ENCODE results near the gene NPPA.
"Not testable (repeated sequence)": the region's sequence is repeated elsewhere in the genome, so short reads cannot be mapped to it uniquely, and the experiment has no call there.

The NPPA gene

DNA sequence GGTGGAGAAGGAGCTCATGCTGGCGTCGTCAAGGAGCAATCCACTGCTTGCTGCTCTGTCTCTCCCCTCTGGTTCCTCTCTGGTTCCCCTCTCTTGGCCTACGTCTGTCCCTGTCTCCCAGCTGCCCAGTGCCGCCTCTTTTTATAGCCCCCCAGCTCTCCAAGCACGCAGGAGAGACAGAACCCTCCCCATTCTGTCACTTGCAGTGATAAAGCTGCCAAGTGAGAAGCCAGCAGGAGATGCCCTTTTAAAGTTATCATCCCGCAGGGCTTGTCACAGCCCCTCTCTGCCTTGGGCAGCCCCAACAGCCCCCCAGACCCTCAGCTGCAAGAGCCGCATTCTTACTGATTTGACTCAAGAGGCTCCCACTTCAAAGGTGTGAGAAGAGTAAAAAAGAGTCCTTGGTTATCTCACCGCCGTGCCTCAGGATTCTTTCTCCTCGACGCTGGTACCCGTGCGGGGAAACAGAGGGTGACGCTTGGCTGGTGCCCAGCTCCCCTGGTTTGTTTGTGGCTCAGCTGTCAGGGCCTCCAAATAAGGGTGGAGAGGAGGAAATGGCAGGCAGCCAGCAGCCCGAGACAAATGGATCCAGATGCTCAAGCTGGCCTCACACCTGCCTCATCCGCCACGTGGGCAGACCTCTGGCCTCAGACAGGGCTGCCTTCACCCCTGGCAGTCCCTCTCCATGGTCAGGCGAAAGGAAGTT, at the start of gene NPPA:
Gene NPPA (minus strand): TSS at position 117 of the 706 bp plus-strand sequence. CDS start 99 bp downstream, at position 18.
- peaks cover 6% of the 10 kb centered on the region for H3K27me3 Mint-ChIP-seq (ENCODE audit: low read depth)
- no peak for DNase-seq (ENCODE audit: low spot score)
- no peaks in the 10 kb centered on the region for H3K4me1 Mint-ChIP-seq (ENCODE audit: low read depth)
- H3K27ac Mint-ChIP-seq: no peak within 1 kb of the TSS
- peaks cover 11% of the 10 kb centered on the region for H3K36me3 Mint-ChIP-seq (ENCODE audit: low read depth)
- H3K9me3 Mint-ChIP-seq: no peaks in the 10 kb centered on the region
- H3K4me3 Mint-ChIP-seq: no peak within 1 kb of the TSS

DNA sequence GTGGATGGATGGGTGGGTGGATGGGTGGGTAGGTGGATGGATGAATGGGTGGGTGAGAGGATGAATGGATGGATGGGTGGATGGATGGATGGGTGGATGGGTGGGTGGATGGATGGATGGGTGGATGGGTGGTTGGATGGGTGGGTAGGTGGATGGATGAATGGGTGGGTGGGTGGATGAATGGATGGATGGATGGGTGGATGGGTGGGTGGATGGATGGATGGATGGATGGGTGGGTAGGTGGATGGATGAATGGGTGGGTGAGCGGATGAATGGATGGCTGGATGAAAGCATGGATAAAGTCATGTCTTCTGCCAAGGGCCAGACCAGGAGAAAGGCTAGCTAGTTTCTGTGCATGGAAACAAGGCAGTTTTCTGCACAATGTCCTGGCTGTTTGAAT, 46.9 kb upstream of the NPPA start:
- H3K4me1 Mint-ChIP-seq (ENCODE audit: low read depth); H3K9me3 Mint-ChIP-seq: not testable (repeated sequence)

DNA sequence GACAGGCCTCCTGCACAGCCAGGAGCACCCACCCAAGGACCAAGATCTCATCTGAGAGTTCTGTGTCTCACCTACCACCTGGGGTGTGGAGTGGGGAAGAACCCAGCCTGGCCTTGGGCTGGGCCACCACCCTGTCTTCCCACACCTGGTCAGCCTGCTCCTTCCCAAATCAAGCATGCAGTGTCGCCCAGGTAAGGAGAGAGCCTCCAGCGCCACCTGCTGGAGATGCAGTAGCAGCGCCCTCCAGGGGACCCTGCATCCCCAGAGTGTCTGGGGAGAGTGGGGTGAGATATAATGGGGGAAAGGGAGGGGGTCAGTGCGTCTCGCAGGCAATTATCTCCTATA, 46.3 kb upstream of the NPPA start:
- Mint-ChIP-seq H3K27me3 (ENCODE audit: low read depth) (peaks cover 25% of the 10 kb centered on the region), H3K9me3 (no peaks in the 10 kb centered on the region), H3K36me3 (ENCODE audit: low read depth) (no peaks in the 10 kb centered on the region), H3K4me1 (ENCODE audit: low read depth) (no peaks in the 10 kb centered on the region), H3K27ac (no peak overlapping the region), H3K4me3 (no peak overlapping the region)
- DNase-seq (ENCODE audit: low spot score): peak; percentile 43

More for the DNA sequence above, 46.9 kb upstream of the NPPA start:
- not testable (repeated sequence) for H3K4me3 Mint-ChIP-seq; DNase-seq (ENCODE audit: low spot score); H3K27ac Mint-ChIP-seq; H3K36me3 Mint-ChIP-seq (ENCODE audit: low read depth)
- H3K27me3 Mint-ChIP-seq (ENCODE audit: low read depth): peaks cover 31% of the 10 kb centered on the region

DNA sequence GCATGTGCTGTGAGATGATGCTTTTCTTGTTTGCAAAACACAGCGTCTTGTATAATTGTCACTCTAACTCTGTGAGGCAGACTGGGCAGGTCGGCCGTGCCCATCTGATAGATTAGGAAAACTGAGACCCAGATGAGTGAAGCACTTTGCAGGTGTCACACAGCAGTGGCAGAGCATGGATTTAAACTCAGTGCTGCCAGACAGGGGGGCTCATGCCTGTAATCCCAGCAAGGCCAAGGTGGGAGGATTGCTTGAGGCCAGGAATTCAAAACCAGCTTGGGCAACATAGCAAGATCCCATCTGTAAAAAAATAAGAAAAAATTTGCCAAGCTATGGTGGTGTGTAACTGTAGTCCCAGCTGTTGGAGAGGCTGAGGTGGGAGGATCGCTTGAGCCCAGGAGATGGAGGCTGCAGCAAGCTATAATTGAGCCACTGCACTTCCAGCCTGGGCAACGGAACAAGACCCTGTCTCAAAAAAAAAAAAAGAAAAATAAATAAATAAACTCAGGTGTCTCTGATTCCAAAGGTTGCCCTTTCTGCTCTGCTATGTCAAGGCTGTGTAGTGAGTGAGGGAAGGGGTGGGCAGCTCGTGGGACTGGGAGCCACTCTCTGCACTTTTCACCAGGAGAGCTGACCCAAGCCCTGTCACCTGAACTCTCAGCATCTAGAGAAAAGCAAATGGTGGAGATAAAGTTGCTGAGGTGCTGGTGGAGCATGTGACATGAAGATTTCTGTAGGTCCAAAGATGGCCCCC, 44.0 kb upstream of the NPPA start:
- H3K4me1 Mint-ChIP-seq (ENCODE audit: low read depth): no peaks in the 10 kb centered on the region
- DNase-seq (ENCODE audit: low spot score): no peak
- H3K27me3 Mint-ChIP-seq (ENCODE audit: low read depth): peaks cover 11% of the 10 kb centered on the region
- no peaks in the 10 kb centered on the region for H3K9me3 Mint-ChIP-seq
- no peak overlapping the region for H3K4me3 Mint-ChIP-seq
- no peak overlapping the region for H3K27ac Mint-ChIP-seq
- no peaks in the 10 kb centered on the region for H3K36me3 Mint-ChIP-seq (ENCODE audit: low read depth)

DNA sequence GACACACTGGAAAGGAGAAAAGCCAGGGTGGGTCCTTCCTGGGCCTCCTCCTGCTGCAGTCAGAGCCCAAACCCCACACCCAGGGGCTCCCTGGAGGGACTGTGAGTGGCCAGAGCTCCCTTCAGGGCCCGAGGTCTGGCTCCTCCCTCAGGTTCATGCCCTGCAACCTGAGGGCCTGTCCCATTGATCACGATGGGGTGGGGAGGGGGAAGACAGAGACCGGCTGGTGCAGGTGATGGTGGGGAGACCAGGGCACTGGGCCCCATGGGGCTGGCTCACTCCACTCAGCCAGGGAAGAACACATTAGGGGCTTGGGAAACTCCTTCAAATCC, 41.3 kb upstream of the NPPA start:
- H3K27me3 Mint-ChIP-seq (ENCODE audit: low read depth): peaks cover 2% of the 10 kb centered on the region
- H3K27ac Mint-ChIP-seq: no peak overlapping the region
- no peak for DNase-seq (ENCODE audit: low spot score)
- no peaks in the 10 kb centered on the region for H3K36me3 Mint-ChIP-seq (ENCODE audit: low read depth)
- H3K4me3 Mint-ChIP-seq: no peak overlapping the region
- no peaks in the 10 kb centered on the region for H3K9me3 Mint-ChIP-seq
- H3K4me1 Mint-ChIP-seq (ENCODE audit: low read depth): no peaks in the 10 kb centered on the region

DNA sequence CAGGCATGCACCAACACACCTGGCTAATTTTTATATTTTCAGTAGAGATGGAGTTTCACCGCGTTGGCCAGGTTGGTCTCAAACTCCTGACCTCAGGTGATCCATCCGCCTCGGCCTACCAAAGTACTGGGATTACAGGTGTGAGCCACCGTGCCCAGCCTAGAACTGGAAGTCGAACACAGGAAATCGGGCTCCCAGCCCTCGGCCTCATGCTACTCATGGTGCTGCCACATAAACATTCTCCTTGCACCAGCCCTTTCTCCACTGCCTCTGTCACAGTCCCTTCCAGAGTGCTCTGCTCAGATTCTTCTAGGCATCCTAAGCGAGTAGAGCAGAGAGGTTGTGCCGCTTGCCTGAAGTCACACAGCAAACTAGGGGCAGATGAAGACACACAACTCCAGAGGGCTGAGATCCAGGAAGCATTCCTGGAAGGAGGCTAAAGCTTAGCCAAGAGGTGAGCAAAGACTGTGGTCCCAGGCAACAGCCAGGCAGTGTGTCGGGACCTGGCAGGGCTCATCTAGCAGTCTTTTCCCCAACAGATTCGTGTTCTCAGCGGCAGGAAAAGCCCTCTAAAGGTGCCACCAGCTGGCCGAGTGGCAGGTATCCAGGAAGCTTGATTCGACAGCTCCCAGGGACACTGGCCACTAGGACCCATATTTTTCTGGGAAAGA, 40.8 kb upstream of the NPPA start:
- Mint-ChIP-seq H3K27me3 (ENCODE audit: low read depth) (peaks cover 2% of the 10 kb centered on the region), H3K4me3 (no peak overlapping the region), H3K27ac (no peak overlapping the region), H3K36me3 (ENCODE audit: low read depth) (no peaks in the 10 kb centered on the region), H3K9me3 (no peaks in the 10 kb centered on the region), H3K4me1 (ENCODE audit: low read depth) (no peaks in the 10 kb centered on the region)
- DNase-seq (ENCODE audit: low spot score): no peak

DNA sequence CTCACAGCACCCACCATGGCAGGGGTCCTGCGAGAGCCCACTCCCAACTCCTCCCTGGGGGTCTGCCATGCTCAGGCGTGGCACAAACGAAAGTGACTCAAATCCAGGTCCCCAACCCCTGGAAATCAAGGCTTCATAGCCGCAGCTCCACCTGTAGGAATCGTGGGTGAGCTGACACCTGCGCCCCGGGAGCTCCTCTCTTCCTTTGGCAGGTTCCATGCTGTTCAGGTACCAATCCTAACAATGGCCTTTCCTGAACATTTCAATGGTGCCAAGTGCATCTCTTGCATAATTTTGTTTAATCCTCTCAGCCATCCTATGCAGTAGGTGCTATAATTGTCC, 40.1 kb upstream of the NPPA start:
- Mint-ChIP-seq H3K27ac (no peak overlapping the region), H3K4me3 (no peak overlapping the region), H3K27me3 (ENCODE audit: low read depth) (peaks cover 2% of the 10 kb centered on the region), H3K36me3 (ENCODE audit: low read depth) (no peaks in the 10 kb centered on the region), H3K4me1 (ENCODE audit: low read depth) (no peaks in the 10 kb centered on the region), H3K9me3 (no peaks in the 10 kb centered on the region)
- no peak for DNase-seq (ENCODE audit: low spot score)

DNA sequence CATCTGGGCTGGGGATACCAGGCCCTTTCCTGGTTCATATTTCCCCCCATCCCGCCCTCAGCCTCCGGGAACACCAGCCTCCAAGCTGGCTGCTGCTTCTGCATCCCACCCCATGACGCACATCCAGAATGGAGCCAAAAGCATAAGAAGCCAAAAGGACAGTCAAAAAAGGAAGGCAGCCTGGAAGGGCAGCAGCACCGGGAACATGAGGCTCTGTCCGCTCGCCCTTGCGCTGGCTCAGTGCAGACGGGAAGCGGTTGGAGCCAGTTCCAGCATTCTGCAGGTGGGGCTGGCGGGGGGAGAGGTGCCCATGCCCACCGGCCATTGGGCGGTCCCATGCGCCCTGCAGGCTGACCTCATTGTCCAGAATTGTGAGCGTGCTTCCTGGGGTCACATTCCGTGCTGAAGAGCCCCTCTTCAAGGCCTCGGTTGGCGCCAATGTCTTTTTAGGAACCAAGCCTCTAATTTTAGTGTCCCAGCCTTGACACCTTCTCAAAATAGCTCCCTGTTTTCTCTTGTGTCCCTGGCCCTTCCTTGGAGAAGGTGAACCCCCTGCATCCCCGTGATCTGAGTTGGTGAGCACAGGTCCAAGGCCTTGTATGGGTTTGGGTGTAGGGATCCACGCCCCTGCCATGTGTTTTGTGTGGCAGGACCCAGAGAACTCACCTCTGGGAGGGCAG, 39.5 kb upstream of the NPPA start:
- no peak overlapping the region for H3K4me3 Mint-ChIP-seq
- no peaks in the 10 kb centered on the region for H3K4me1 Mint-ChIP-seq (ENCODE audit: low read depth)
- H3K36me3 Mint-ChIP-seq (ENCODE audit: low read depth): no peaks in the 10 kb centered on the region
- H3K27ac Mint-ChIP-seq: no peak overlapping the region
- H3K9me3 Mint-ChIP-seq: no peaks in the 10 kb centered on the region
- H3K27me3 Mint-ChIP-seq (ENCODE audit: low read depth): peaks cover 2% of the 10 kb centered on the region
- DNase-seq (ENCODE audit: low spot score): no peak

DNA sequence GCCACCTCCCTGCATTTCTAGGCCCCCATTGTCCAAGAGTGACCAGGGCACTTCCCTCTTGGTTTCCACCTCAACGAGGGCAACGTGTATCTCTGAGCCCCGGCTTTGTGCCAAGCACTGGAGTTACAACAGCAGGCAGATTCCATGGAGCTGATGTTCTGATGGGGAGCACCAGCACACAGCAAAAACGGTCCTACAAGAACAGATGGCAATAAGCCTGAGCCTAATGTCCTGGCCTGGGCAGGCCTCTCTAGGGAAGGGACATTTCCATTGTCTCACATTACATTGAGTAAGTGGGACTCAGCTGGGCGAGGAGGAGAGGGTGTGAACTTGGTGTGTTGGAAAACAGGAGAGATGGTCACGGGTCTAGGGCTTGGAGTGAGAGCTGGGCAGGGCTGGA, 38.3 kb upstream of the NPPA start:
- no peak overlapping the region for H3K4me3 Mint-ChIP-seq
- H3K4me1 Mint-ChIP-seq (ENCODE audit: low read depth): no peaks in the 10 kb centered on the region
- H3K27ac Mint-ChIP-seq: no peak overlapping the region
- no peak for DNase-seq (ENCODE audit: low spot score)
- no peaks in the 10 kb centered on the region for H3K36me3 Mint-ChIP-seq (ENCODE audit: low read depth)
- no peaks in the 10 kb centered on the region for H3K9me3 Mint-ChIP-seq
- H3K27me3 Mint-ChIP-seq (ENCODE audit: low read depth): peaks cover 2% of the 10 kb centered on the region

DNA sequence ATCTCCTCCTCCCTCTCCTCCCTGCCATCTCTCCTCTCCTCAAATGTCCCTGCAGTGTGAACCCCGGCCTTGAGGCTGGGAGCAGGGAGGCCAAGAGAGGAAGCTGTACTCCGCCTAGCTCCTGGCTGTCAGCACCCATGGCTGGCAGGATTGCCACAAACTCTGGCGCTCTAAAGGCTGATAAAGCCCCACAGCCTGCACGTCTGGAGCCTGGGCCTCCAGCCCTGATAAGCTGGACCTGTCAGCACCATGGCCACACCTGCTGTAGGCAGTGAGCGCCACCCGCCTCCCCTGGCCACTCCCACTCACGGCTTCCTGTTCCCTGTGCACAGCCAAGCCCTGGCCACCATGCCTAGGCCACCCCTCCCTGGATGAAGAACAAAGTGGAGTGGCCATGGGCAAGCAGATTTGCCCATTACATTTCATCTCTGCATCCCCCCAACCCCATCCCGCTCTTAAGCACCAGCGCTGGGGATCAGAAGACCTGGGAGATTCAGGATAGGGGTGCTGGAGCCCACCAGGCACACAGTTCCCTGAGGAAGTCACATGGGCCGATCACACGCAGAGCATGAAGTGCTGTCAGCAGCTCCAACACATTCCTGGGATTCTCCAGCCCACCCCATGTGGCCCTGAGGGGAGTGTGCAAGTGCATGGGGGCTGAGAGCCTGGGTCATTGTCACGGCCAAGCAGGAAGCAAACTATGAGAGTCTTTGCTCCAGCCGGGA, 35.4 kb upstream of the NPPA start:
- Mint-ChIP-seq H3K36me3 (ENCODE audit: low read depth) (no peaks in the 10 kb centered on the region), H3K4me1 (ENCODE audit: low read depth) (no peaks in the 10 kb centered on the region), H3K27ac (no peak overlapping the region), H3K4me3 (no peak overlapping the region), H3K27me3 (ENCODE audit: low read depth) (no peaks in the 10 kb centered on the region), H3K9me3 (no peaks in the 10 kb centered on the region)
- no peak for DNase-seq (ENCODE audit: low spot score)

DNA sequence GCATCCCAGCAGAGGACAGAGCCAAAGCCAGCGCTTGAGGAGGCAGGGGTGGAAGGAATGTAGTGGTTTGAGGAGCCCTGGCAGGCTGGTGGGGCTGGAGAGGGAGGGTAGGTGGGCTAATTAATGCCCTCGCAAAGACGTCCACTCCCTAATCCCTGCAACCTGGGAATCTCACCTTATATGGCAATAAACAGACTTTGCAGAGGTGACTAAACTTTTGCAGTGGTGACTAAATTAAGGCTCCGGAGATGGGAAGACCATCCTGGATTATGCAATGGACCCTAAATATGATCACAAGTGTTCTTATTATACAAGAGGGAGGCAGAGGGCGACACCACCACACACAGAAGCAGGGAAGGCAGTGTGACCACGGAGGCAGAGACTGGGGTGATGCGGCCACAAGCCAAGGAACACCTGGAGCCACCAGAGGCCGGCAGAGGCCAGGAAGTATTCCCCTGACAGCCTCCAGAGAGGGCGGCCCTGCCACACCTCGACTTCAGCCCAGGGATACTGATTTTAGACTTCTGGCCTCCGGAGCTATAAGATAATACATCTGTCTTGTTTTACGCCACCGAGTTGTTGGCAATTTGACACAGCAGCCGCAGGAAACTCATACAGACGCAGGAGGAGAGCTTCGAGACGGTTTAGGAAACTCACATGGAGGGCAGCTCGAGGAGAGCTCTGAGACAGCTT, 34.3 kb upstream of the NPPA start:
- no peak for DNase-seq (ENCODE audit: low spot score)
- Mint-ChIP-seq H3K9me3 (no peaks in the 10 kb centered on the region), H3K27me3 (ENCODE audit: low read depth) (no peaks in the 10 kb centered on the region), H3K4me3 (no peak overlapping the region), H3K4me1 (ENCODE audit: low read depth) (no peaks in the 10 kb centered on the region), H3K36me3 (ENCODE audit: low read depth) (no peaks in the 10 kb centered on the region), H3K27ac (no peak overlapping the region)

DNA sequence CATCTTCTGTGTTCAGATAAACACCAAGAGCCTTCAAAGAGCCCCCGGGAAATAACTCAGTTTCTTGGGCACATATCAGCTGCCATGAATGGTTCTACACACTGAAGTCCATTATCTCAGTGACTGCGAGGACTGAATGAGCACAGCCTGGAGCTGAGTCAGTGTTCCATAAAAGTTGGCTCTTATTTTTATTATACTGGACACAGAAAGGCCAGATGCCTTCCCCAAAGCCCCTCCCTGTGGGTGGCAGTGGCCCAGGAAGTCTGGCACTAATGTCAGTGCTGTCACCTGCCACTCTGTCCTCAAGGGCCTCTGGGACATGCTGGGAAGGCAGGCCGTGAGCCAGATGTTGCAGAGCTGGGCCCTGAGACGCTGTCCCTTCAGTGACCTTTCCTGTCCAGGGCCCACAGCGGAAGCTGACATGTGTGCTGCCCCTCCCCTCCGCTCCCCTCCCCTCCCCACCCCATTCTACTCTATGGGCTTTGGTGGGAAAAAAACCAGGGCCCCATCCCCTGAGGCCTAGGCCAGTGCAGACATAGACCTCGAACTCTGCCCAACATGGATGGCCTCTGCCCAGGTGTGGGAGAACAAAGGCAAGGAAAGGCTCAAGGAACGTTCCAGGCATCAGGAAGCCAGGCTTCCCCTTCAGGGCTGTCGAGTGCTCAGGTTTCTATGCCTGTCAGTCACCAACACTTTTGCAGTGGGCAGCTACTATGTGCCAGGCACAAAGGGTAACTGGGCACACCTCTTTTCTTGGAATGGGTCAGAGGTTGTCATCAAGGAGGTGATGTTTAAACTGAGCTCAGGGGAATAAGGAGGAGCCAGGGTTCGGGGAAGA, 33.5 kb upstream of the NPPA start:
- H3K4me3 Mint-ChIP-seq: no peak overlapping the region
- no peaks in the 10 kb centered on the region for H3K4me1 Mint-ChIP-seq (ENCODE audit: low read depth)
- no peaks in the 10 kb centered on the region for H3K27me3 Mint-ChIP-seq (ENCODE audit: low read depth)
- H3K27ac Mint-ChIP-seq: no peak overlapping the region
- no peaks in the 10 kb centered on the region for H3K36me3 Mint-ChIP-seq (ENCODE audit: low read depth)
- no peak for DNase-seq (ENCODE audit: low spot score)
- no peaks in the 10 kb centered on the region for H3K9me3 Mint-ChIP-seq

DNA sequence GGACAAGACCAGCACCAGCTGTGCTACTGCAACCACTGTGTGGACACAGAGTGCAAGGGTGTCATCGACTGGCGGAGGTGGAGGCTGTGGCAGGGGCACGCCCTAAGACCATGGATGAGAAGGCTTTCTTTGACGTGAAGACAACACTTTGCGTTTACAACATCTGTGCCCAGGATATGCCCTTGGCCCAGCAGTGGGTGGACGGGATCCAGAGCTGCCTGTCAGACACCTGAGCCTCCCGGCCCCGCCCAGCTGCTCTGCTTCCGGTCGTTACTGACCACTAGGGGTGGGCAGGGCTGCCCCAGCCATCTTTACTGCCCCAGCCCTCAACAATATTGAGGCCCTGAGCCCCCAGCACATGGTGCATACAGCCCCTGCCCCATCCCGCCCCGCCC, 32.6 kb upstream of the NPPA start:
- DNase-seq (ENCODE audit: low spot score): no peak
- Mint-ChIP-seq H3K4me3 (no peak overlapping the region), H3K9me3 (no peaks in the 10 kb centered on the region), H3K4me1 (ENCODE audit: low read depth) (no peaks in the 10 kb centered on the region), H3K27me3 (ENCODE audit: low read depth) (no peaks in the 10 kb centered on the region), H3K36me3 (ENCODE audit: low read depth) (no peaks in the 10 kb centered on the region), H3K27ac (no peak overlapping the region)
